ENCODE measurements around the gene ADSS2.

Gene ADSS2

DNA sequence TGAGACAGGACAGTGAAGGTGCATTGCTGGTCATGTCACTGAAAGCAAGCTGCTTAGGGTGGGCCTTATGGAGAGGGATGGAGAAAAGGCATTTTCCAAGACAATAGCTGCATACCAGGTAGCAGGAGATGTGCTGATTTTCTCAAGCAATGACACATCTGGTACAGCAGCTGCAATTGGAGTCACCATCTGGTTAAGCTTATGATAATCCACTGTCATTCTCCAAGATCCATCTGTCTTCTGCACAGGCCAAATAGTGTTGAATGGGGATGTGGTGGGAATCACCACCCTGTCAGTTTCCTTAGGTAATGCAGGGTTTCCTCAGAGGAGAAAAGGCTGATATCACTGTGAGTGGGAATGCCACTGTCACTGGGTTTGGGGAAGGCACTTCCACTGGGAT lies 54.6 kb downstream of the ADSS2 start:
- Mint-ChIP-seq H3K9me3 (peaks cover 11 to 12% of the 10 kb centered on the region in 2 donors), H3K4me3 (no peak overlapping the region), H3K36me3 (peaks cover 26 to 31% of the 10 kb centered on the region in 2 donors), H3K4me1 (peaks cover 0 to 2% of the 10 kb centered on the region in 2 donors), H3K27me3 (no peaks in the 10 kb centered on the region), H3K27ac (no peak overlapping the region)
- no peak for ATAC-seq (replicated peaks)
- no peak for DNase-seq

DNA sequence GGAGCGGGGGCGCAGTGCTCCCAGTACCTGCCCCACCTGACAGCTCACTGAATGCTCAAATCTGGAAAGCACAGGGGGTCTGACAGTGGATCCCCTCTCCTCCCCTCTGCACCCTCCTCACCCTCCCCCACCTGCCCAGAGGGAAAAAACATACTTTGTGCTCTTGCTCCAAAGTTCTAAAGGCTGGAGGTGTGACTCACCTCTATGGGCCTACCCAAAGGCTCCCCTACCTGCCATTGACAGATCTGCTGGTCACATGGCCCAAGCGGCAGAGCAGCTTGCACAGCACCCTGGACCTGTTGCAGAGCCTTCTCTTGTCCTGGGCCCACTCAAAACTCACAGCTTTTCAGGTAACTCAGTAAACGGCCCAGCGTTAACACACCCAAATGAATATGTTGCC lies 55.7 kb downstream of the ADSS2 start:
- ATAC-seq (replicated peaks), result peak in 1 of 2 donors; percentile 18
- Mint-ChIP-seq H3K27ac (no peak overlapping the region), H3K9me3 (peaks cover under 1 to 4% of the 10 kb centered on the region in 2 donors), H3K4me3 (no peak overlapping the region), H3K27me3 (no peaks in the 10 kb centered on the region), H3K36me3 (peaks cover 14 to 20% of the 10 kb centered on the region in 2 donors), H3K4me1 (peaks cover 0 to 2% of the 10 kb centered on the region in 2 donors)
- DNase-seq, result no peak

DNA sequence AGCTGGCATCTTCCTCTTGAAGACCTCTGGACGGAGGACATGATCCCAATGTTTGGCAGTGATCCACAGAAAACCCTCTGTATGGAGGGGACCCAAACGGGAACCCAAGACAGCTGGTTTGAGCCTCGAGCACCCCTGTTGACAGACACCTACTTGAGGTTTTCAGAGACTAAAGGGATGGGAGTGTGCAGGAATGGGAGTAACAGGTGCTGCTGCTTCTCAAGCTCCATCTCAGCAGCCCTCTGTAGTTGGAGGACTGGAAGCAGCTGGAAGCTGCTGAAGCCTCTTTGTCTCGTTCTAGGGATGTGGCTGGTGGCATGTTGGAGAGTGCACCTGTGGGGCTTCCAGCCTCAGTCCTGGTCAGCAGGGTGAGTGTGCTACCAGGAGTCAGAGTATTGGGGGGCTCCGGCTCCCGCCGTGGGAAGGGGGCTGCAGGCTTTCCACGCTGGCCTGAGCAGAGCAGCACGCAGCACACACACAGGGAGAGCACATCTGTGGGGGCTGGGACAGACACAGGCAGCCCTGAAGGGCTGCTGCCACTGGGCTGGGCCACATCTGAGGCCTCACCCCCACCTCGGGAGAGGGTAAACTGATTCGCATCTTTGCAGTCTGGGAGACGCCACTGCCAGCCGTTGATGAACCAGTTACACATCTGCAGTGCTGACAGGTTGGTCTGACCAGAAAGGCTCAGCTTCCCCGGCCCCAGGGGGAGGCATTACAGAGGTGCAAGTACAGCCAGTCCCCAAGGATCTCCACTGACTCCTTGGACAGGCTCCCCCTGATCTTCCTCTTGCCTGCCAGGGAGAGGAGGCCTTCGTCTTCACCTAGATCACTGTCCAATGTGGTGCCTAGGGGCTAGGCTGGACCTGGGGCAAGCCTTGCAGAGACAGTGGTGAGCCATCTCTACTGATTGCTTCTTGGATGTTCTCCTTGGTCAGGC lies 56.6 kb downstream of the ADSS2 start:
- peak in 1 of 2 donors; percentile 18 for ATAC-seq (replicated peaks)
- Mint-ChIP-seq H3K27me3 (no peaks in the 10 kb centered on the region), H3K4me3 (no peak overlapping the region), H3K9me3 (peaks cover 0 to 2% of the 10 kb centered on the region in 2 donors), H3K36me3 (peaks cover 9 to 14% of the 10 kb centered on the region in 2 donors), H3K4me1 (peaks cover 0 to 2% of the 10 kb centered on the region in 2 donors), H3K27ac (peak overlapping the region; percentile 9)
- DNase-seq, result no peak

DNA sequence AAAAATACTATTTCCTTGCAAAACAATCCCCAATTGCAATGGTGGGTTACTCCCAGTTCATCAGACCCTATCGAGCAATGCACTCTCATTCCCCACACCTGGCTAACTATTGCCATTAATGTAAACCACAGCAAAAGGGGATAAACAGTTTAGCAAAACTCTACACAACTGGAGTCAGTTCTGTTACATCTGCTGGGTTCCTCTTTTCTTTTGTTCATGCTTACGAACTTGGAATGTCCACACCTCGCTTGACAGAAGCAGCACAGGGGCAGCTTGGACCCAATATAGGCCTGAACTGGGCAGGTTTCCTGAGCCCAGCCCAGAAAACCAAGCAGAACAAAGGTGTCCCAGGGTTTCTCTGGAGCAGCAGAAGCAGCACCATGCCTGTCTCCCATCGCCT lies 57.4 kb downstream of the ADSS2 start:
- peaks cover 9 to 14% of the 10 kb centered on the region in 2 donors for H3K36me3 Mint-ChIP-seq
- ATAC-seq (replicated peaks) (no peak), DNase-seq (no peak)
- H3K27me3 Mint-ChIP-seq, result no peaks in the 10 kb centered on the region
- H3K27ac Mint-ChIP-seq, result no peak overlapping the region
- H3K4me1 Mint-ChIP-seq, result peaks cover 0 to 2% of the 10 kb centered on the region in 2 donors
- no peak overlapping the region for H3K4me3 Mint-ChIP-seq
- H3K9me3 Mint-ChIP-seq, result peaks cover 0 to 2% of the 10 kb centered on the region in 2 donors

DNA sequence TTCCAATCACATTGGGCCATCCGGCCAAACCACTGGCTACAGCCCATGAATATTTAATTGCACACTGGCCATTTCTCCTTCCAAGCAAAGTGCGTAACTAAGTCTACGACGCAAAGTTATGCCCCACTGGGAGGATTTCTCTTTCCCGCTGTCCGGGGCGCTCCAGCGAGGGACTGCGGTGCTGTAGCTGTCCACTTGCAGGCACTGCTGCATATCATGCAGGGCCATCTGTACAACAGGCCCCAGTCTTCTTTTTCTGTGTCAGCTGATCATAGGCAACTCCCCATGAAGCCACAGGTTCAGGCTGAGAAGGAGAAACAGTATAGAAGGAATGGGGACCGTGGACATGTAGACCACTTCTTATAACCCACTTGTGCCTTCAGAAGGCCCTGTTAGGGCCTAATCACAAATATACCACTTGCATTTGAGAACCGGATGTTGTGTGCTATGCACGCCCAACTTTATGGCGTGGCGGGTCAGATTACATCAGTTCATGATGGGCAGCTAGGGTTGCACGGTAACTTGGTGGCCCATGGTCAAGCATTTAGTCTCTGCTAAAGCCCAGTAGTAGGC lies 58.0 kb downstream of the ADSS2 start:
- ATAC-seq (replicated peaks) (no peak), DNase-seq (no peak)
- Mint-ChIP-seq H3K4me3 (no peak overlapping the region), H3K27ac (no peak overlapping the region), H3K36me3 (peaks cover 8 to 9% of the 10 kb centered on the region in 2 donors), H3K27me3 (no peaks in the 10 kb centered on the region), H3K4me1 (peaks cover 0 to 2% of the 10 kb centered on the region in 2 donors), H3K9me3 (peaks cover 0 to 2% of the 10 kb centered on the region in 2 donors)

DNA sequence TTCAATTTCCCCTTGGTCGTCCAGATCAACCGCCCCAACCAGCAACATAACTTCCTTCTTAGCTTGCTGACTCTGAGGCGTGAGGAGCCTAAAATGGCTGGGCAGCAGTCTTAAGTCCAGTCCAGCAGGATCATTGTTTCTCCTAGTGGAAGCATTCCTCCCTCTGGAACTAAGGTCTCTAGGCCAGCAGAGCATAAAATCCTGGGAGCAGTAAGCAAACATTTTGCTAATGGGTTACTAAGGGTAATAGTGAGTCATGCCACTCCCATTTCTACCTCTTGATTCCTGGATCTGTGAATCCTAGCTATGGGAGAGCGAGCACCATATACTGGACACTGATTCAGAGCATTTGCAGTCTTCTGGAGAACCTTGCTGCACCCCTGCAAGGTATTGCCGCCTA lies 59.9 kb downstream of the ADSS2 start:
- Mint-ChIP-seq H3K36me3 (peaks cover 5 to 11% of the 10 kb centered on the region in 2 donors), H3K27ac (no peak overlapping the region), H3K4me3 (no peak overlapping the region), H3K9me3 (peaks cover 0 to 2% of the 10 kb centered on the region in 2 donors), H3K27me3 (no peaks in the 10 kb centered on the region), H3K4me1 (peaks cover 0 to 3% of the 10 kb centered on the region in 2 donors)
- DNase-seq (no peak), ATAC-seq (replicated peaks) (no peak)

DNA sequence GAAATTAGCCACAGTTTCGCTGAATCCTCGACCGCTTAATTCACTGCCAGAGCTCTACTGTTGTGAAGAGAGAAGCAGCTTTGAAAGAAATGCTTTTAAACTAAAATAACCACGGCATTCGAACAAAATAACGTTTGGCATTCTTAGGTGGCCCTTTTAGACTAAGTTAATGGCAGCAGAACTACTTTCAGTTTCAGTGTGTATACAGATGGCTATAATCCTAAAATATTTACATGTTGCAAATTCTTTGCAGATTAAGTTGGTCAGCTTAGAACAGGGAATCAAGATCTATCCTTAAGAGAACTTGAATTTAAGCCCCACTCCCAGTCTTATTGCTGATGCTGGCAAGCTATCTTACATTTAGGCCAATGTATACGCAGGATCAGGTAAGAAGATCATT lies 62.7 kb downstream of the ADSS2 start:
- ATAC-seq (replicated peaks) (no peak), DNase-seq (no peak)
- H3K4me1 Mint-ChIP-seq, result peaks cover 0 to 3% of the 10 kb centered on the region in 2 donors
- H3K36me3 Mint-ChIP-seq, result peaks cover 1 to 5% of the 10 kb centered on the region in 2 donors
- H3K27me3 Mint-ChIP-seq, result no peaks in the 10 kb centered on the region
- no peak overlapping the region for H3K4me3 Mint-ChIP-seq
- H3K27ac Mint-ChIP-seq, result no peak overlapping the region
- H3K9me3 Mint-ChIP-seq, result peaks cover 0 to 2% of the 10 kb centered on the region in 2 donors

DNA sequence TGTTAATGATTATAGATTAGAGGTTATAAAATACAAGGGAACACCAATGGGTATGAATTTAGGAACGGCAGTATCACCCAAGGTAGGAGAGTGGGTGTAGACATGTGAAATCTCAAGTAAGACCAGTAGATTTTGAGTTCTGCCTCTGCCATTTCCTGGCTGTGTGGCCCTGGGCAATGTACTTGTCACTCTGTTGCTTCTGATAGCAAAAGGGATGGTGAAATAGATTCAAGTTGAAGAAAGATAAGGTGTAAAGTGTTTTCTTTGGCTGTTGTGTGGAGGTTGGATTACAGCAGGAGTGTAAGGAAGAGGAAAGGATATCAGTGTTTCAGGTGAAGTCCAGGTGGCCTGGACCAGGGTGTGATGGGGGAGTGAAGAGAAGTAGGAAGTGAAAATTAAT lies 64.3 kb downstream of the ADSS2 start:
- Mint-ChIP-seq H3K4me1 (peaks cover 0 to 3% of the 10 kb centered on the region in 2 donors), H3K9me3 (peaks cover 0 to 5% of the 10 kb centered on the region in 2 donors), H3K4me3 (no peak overlapping the region), H3K27ac (peak overlapping the region; percentile 2), H3K27me3 (no peaks in the 10 kb centered on the region), H3K36me3 (peaks cover 4 to 9% of the 10 kb centered on the region in 2 donors)
- ATAC-seq (replicated peaks) (no peak), DNase-seq (no peak)

DNA sequence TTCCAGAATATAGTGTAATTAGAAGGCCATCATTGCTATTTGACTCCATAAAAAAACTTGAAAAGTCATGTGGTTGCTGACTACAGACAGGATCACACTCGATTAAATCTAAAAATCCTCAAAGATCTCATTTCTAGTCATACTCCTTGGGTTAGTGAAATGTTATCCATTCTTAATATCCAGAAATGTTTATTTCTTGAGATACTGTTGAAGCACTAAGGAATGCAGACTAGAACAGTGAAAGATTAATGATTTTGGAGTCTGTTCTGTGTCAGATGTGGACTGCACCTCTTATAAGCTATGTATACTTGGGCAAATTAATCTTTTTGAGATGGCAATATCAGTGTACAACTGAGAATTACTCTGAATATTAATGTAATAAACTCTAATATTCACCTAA lies 65.1 kb downstream of the ADSS2 start:
- Mint-ChIP-seq H3K36me3 (peaks cover 4 to 9% of the 10 kb centered on the region in 2 donors), H3K4me3 (no peak overlapping the region), H3K27ac (no peak overlapping the region), H3K9me3 (peaks cover 0 to 4% of the 10 kb centered on the region in 2 donors), H3K4me1 (peaks cover 0 to 3% of the 10 kb centered on the region in 2 donors), H3K27me3 (no peaks in the 10 kb centered on the region)
- ATAC-seq (replicated peaks) (no peak), DNase-seq (no peak)

DNA sequence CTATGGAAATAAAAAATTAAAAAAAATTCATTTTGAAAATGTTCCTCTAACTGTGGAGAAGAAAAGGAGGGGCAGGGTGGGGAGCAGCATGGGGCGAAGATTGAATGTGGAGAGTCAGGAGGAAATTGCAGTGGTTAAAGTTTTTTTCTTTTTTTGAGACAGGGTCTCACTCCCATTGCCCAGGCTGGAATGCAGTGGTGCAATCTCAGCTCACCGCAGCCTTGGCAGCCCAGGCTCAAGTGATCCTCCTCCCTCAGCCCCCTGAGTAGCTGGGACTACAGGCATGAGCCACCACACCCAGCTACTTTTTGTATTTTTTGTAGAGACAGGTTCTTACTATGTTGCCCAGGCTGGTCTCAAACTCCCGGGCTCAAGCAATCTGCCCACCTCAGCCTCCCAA lies 67.6 kb downstream of the ADSS2 start:
- Mint-ChIP-seq H3K27ac (no peak overlapping the region), H3K36me3 (peaks cover 6 to 13% of the 10 kb centered on the region in 2 donors), H3K4me1 (peaks cover 0 to 3% of the 10 kb centered on the region in 2 donors)

DNA sequence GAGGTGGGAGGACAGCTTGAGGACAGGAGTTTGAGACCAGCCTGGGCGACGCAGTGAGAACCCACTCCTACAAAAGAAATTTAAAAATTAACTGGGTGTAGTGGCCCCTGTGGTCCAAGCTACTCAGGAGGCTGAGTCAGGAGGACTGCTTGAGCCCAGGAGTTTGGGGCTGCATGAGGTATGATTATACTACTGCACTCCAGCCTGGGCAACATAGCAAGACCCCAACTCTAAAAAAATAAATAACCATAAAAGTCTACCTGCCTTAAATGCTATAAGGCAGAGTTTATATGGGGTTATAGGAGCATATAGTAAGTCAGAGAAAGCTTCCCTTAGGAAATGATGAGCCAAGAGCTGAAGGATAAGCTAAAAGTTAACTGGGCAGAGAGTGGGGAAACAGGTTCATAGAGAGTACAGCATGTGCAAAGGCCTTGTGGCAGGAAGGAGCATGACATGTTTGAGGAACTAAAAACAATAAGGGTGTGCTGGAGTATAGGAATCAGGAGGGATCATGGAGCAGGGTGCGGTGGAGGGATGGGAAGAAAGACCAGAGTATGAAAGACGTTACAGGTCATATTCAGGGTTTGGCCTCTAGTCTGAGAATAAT lies 68.3 kb downstream of the ADSS2 start:
- no peak for DNase-seq
- Mint-ChIP-seq H3K27ac (no peak overlapping the region), H3K27me3 (no peaks in the 10 kb centered on the region), H3K9me3 (peaks cover 0 to 3% of the 10 kb centered on the region in 2 donors), H3K4me1 (peaks cover 0 to 3% of the 10 kb centered on the region in 2 donors), H3K36me3 (peaks cover 6 to 13% of the 10 kb centered on the region in 2 donors), H3K4me3 (no peak overlapping the region)
- ATAC-seq (replicated peaks), result no peak

More for the DNA sequence above, 67.6 kb downstream of the ADSS2 start:
- H3K4me3 Mint-ChIP-seq, result no peak overlapping the region
- no peak for DNase-seq
- H3K9me3 Mint-ChIP-seq, result peaks cover 0 to 3% of the 10 kb centered on the region in 2 donors
- no peak for ATAC-seq (replicated peaks)
- H3K27me3 Mint-ChIP-seq, result no peaks in the 10 kb centered on the region

DNA sequence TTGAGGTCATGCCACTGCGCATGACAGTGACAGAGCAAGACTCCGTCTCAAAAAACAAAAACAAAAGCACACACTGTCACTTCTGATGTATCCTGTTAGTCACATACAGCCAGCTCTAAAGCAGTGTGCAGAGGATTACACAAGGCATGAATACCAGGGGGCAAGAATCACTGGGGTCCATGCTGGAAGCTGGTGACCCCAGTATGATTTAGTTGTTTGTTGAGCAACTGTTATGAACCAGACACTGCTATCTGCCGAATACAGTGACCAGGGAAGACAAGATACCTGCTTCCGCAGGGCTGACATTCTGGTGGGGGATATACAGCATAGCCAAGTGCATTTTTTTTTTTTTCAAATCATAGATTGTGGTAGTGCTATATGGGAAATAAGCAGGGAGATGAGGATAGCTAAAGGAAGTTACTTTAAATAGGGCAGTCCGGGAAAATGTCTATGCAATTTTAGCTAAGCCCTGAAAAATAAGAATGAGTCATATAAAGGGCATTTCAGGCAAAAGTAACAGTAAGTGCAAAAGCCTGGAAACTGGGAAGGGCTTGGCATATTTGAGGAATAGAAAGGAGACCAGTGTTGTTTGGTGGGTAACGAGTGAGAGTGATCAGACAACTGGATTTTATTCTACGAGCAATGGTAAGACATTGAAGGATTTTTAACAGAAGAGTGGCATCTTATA lies 69.7 kb downstream of the ADSS2 start:
- DNase-seq (no peak), ATAC-seq (replicated peaks) (no peak)
- Mint-ChIP-seq H3K9me3 (peaks cover 0 to 3% of the 10 kb centered on the region in 2 donors), H3K4me1 (no peaks in the 10 kb centered on the region), H3K36me3 (peaks cover 5 to 8% of the 10 kb centered on the region in 2 donors), H3K27ac (no peak overlapping the region), H3K4me3 (no peak overlapping the region), H3K27me3 (no peaks in the 10 kb centered on the region)

DNA sequence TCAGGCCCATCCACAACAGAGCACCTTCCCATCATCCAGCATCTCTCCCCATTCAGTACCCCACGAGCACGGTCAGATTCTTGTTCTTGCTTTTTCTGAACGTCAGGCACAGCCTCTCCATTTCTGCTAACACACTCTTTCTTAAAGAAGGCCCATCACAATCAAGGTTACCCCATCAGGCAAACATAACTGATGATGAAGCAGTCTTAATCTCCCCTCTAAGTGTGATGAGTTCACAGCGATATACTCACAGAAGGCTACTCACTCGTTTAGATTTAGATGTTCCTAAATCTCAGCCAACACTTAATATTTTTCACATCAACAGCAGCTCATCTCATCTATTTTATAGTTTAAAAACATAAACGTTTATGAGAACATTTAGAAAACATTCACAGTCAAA lies 75.6 kb downstream of the ADSS2 start:
- Mint-ChIP-seq H3K27ac (no peak overlapping the region), H3K4me1 (no peaks in the 10 kb centered on the region), H3K9me3 (no peaks in the 10 kb centered on the region), H3K4me3 (no peak overlapping the region), H3K36me3 (peaks cover 0 to 4% of the 10 kb centered on the region in 2 donors), H3K27me3 (no peaks in the 10 kb centered on the region)
- ATAC-seq (replicated peaks), result no peak
- DNase-seq, result no peak

DNA sequence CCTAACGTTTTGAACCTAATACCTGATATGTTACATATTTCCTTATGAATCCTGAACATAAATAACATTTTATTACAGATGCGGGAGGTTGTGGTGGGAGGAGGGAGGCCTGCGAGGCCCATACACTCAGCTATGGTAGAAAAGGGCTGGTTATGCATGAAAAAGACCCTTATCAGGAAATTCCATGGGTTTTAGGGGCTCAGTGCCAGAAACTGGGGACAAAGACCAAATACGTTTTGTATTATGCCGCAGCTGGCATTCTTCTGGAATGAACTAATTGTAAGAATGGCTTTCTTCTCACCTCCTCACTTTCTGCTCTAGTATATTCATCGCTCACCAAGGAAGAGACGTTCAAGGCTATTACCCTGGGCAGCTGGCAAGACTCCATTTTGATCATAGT lies 76.7 kb downstream of the ADSS2 start:
- no peaks in the 10 kb centered on the region for H3K27me3 Mint-ChIP-seq
- no peak overlapping the region for H3K27ac Mint-ChIP-seq
- no peaks in the 10 kb centered on the region for H3K36me3 Mint-ChIP-seq
- no peak overlapping the region for H3K4me3 Mint-ChIP-seq
- DNase-seq (no peak), ATAC-seq (replicated peaks) (no peak)
- no peaks in the 10 kb centered on the region for H3K9me3 Mint-ChIP-seq
- H3K4me1 Mint-ChIP-seq, result no peaks in the 10 kb centered on the region
